IPS-18a (cell line): Measurements from ENCODE around the gene ARIH2.

ENCODE experiments used
- H3K27ac ChIP-seq: one replicate; pipeline ENCODE4 v1.5.1; 2013; ENCODE audit warnings: low read length
- H3K27me3 ChIP-seq: one replicate; pipeline ENCODE4 v1.6.1; 2013; ENCODE audit warnings: mild to moderate bottlenecking, low read length; ENCODE audit not compliant: control insufficient read depth, insufficient read depth
- H3K36me3 ChIP-seq: one replicate; pipeline ENCODE4 v1.6.1; 2013; ENCODE audit warnings: low read depth, low read length; ENCODE audit not compliant: control insufficient read depth
- H3K4me1 ChIP-seq: one replicate; pipeline ENCODE4 v1.6.1; 2013; ENCODE audit warnings: low read depth, low read length; ENCODE audit not compliant: control insufficient read depth
- H3K4me3 ChIP-seq: one replicate; pipeline ENCODE4 v1.5.1; 2013; ENCODE audit warnings: low read length
- H3K9ac ChIP-seq: one replicate; pipeline ENCODE4 v1.6.1; 2013; ENCODE audit warnings: mild to moderate bottlenecking, low read length, moderate library complexity
- H3K9me3 ChIP-seq: one replicate; pipeline ENCODE4 v1.6.1; 2013; ENCODE audit warnings: low read depth, low read length; ENCODE audit not compliant: control insufficient read depth

ARIH2 gene

DNA sequence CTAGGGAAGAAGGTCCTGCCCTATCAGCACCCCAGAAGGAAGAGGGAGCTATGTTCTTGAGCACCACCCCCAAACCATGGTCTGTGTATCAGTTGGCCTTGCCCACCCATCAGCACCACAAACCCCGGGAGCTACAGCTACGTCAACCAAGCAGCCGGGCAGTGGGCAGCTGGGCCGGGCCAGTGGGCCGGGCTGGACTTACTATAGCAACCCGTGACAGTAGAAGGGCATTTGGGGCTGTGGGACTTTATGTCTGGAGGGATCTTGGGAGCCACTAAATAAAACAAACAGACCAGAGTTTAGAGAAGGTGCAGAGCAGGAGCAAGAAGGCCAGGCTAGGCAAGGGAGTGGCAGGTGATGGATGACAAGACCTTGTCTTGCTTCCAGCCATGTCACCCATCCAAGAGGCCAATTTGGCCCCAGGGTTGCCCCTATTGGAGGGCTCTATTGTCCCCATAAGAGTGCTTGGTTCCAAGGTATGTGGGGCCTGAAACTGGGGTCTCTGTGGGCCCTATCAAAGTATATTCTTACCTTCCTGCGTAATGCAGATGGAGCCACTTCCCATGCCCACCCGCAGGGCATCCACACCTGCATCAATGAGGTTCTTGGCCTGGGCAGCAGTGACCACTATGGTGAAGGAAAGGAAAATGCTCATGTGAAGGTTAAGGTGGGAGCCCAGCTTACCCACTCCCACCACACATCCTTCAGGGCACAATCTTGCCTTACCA is 107.3 kb downstream of the ARIH2 start:
- no peak overlapping the region for H3K4me3 ChIP-seq
- H3K27ac ChIP-seq: no peak overlapping the region
- H3K27me3 ChIP-seq: no peaks in the 10 kb centered on the region
- H3K9ac ChIP-seq: no peak overlapping the region
- no peaks in the 10 kb centered on the region for H3K9me3 ChIP-seq
- H3K4me1 ChIP-seq: peaks cover 9% of the 10 kb centered on the region
- peaks cover 52% of the 10 kb centered on the region for H3K36me3 ChIP-seq

GRCh38 chr3:49026536-49026935 is 107.9 kb downstream of the ARIH2 start:
- Histone ChIP-seq H3K4me3 (no peak overlapping the region), H3K4me1 (peaks cover 9% of the 10 kb centered on the region)

GRCh38 chr3:49027634-49028033 is 109.0 kb downstream of the ARIH2 start:
- Histone ChIP-seq H3K27me3 (no peaks in the 10 kb centered on the region), H3K4me3 (peak overlapping the region; percentile 72), H3K9me3 (no peaks in the 10 kb centered on the region), H3K36me3 (peaks cover 68% of the 10 kb centered on the region), H3K4me1 (peaks cover 9% of the 10 kb centered on the region), H3K27ac (no peak overlapping the region), H3K9ac (no peak overlapping the region)

More at GRCh38 chr3:49026536-49026935, 107.9 kb downstream of the ARIH2 start:
- peaks cover 57% of the 10 kb centered on the region for H3K36me3 ChIP-seq
- no peaks in the 10 kb centered on the region for H3K27me3 ChIP-seq
- H3K27ac ChIP-seq: no peak overlapping the region
- no peak overlapping the region for H3K9ac ChIP-seq
- H3K9me3 ChIP-seq: no peaks in the 10 kb centered on the region

GRCh38 chr3:49028298-49028672 is 109.6 kb downstream of the ARIH2 start:
- Histone ChIP-seq H3K27ac (no peak overlapping the region), H3K27me3 (no peaks in the 10 kb centered on the region), H3K36me3 (peaks cover 72% of the 10 kb centered on the region), H3K9me3 (no peaks in the 10 kb centered on the region), H3K9ac (peak overlapping the region; percentile 75), H3K4me1 (peaks cover 9% of the 10 kb centered on the region), H3K4me3 (peak overlapping the region; percentile 72)

DNA sequence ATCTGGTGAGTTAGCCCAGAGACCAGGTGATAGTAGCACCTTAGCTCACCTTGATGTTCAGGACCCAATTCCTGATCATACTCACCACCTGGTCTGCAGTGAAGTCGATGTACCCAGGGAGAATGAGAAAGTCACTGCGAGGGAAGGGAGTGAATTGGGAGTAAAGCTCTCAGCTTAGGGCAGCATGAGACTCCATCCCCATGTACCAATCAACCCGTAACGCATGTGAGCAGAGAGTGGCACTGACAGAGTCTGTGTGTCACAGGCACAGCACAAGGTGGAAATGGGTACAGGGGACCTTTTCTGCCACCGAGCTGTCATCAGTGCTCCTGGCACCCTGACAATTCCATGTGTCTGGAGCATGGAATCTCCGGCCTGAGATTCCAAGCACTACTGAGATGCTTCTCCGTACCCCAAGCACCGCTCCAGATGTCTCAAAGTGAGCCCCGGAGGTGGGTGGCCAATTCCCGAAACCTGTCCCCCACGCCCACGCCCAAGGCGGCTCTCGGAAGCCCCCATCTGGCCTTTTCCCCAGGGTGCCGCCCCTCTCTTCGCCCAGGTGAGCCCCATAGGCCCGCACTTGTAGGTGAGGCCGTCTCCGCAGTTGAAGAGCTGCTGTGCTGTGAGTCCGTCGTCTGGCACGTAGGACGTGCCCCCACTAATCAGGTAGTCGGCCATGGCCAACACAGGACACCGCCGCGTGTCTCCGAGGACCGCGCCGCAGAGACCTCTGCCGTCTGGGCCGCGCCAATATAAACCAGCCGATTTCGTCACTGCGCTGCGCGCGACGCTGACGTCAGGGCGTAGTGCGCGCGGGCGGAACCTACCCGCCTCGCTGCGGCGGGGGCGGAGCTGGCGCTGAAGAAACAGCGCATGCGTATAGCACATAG is 110.3 kb downstream of the ARIH2 start, which contains the start of gene IMPDH2:
Gene IMPDH2, minus strand, starts transcription at position 726 of the 890 bp plus-strand sequence. Its CDS starts 48 bp downstream, at position 678.
- Histone ChIP-seq H3K9me3 (no peaks in the 10 kb centered on the region), H3K9ac (peak within 1 kb of the TSS; percentile 75), H3K27me3 (no peaks in the 10 kb centered on the region), H3K36me3 (peaks cover 69% of the 10 kb centered on the region), H3K4me1 (peaks cover 9% of the 10 kb centered on the region), H3K27ac (peak within 1 kb of the TSS; percentile 14), H3K4me3 (peak within 1 kb of the TSS; percentile 72)

- peaks cover 63% of the 10 kb centered on the region for H3K36me3 ChIP-seq
- H3K4me3 ChIP-seq: peak overlapping the region; percentile 72
- no peaks in the 10 kb centered on the region for H3K9me3 ChIP-seq
- peaks cover 9% of the 10 kb centered on the region for H3K4me1 ChIP-seq
- H3K27ac ChIP-seq: no peak overlapping the region
- no peak overlapping the region for H3K9ac ChIP-seq
- H3K27me3 ChIP-seq: no peaks in the 10 kb centered on the region
Measured at GRCh38 chr3:49029563-49029884, 110.9 kb downstream of the ARIH2 start.

DNA sequence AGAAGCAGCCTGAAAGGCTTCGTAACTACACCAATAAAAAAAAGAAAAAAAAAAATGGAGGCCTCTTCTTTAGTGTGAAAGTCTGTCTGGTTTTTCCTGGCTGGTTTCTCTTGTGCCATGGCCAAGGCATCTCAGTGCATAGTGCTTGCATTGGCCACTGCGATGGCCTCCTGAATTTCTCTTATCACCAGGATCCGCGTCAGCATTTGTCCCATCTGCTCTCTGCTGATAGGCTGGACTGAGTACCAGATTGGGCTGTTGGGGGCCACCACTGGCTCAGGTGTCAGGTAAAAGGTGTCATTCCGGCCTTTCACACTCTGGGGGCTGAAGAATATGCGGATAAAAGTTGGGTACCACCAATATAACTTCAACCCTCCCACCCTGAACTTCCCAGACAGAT is 111.7 kb downstream of the ARIH2 start:
- Histone ChIP-seq H3K36me3 (peaks cover 59% of the 10 kb centered on the region), H3K9me3 (no peaks in the 10 kb centered on the region), H3K4me3 (no peak overlapping the region), H3K4me1 (peaks cover 9% of the 10 kb centered on the region), H3K27me3 (no peaks in the 10 kb centered on the region), H3K9ac (no peak overlapping the region), H3K27ac (no peak overlapping the region)

DNA sequence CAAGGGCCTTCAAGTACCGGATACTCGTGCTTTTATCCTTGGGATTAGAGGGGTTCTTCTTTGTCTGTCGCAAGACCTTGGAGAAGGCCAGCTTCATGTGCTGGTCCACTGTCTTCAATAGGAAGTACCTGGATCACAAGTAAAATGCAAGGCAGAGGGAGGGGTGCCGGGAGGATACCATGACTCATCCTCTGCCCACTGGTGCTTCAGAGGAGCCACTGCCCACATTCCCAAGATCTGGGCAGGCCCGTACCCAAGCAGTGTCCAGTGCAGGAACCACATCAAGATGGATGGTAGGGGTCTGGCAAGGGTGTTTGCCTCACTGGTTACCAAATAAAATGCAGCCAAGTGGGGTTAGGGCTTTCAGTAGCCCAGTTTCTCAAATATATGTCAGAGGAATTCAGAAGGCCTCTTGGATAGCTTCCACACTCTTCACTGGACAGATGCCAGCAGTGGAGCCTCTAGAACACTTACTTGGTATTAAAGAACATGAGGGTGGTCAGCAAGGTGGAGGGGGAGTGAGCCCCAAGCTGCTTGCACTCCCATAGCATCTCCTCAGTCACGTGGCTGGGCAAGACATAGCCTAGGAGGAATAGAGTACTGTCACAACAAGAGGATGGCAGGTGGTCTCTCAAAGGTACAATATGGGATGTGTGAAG is 114.1 kb downstream of the ARIH2 start:
- Histone ChIP-seq H3K4me3 (no peak overlapping the region), H3K36me3 (peaks cover 47% of the 10 kb centered on the region), H3K27ac (no peak overlapping the region), H3K4me1 (peaks cover 9% of the 10 kb centered on the region), H3K9ac (no peak overlapping the region), H3K9me3 (no peaks in the 10 kb centered on the region), H3K27me3 (no peaks in the 10 kb centered on the region)

GRCh38 chr3:49034650-49035049 is 116.0 kb downstream of the ARIH2 start:
- Histone ChIP-seq H3K36me3 (peaks cover 46% of the 10 kb centered on the region), H3K4me1 (no peaks in the 10 kb centered on the region), H3K27me3 (no peaks in the 10 kb centered on the region), H3K4me3 (no peak overlapping the region), H3K9me3 (no peaks in the 10 kb centered on the region), H3K9ac (no peak overlapping the region), H3K27ac (no peak overlapping the region)

DNA sequence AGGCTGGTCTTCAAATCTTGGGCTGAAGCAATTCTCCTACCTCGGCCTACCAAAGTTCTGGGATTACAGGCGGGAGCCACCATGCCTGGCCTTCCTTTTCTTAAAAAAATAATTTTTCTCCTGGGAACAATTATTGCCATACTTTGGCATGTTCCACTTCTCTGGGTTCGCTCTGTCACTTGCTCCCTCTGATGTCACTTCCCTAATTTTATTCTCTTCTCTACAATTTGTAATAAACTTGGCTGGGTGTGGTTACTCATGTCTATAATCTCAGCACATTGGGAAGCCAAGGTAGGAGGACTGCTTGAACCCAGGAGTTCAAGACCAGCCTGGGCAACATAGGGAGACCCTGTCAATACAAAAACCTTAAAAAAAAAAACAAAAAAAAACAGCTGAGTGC is 116.6 kb downstream of the ARIH2 start:
- Histone ChIP-seq H3K4me3 (no peak overlapping the region), H3K9ac (no peak overlapping the region), H3K27me3 (no peaks in the 10 kb centered on the region), H3K9me3 (no peaks in the 10 kb centered on the region), H3K36me3 (peaks cover 46% of the 10 kb centered on the region), H3K4me1 (no peaks in the 10 kb centered on the region), H3K27ac (no peak overlapping the region)
